ENCODE results near the gene PCK2. TPM values are rescaled to one million over a fixed set of nuclear protein-coding genes. Genes with fewer than 3 reads are reported as not detected.

PCK2 gene
- total RNA-seq, 4 donors from 2014 or later, result 10.5 to 13.5 (median 12.8) TPM

GRCh38 chr14:24052656-24053547, 41.2 kb upstream of the PCK2 start:
- DNase-seq, result no peak
- peak overlapping the region; percentile 50 to 74 (median 62) for H3K4me3 ChIP-seq

GRCh38 chr14:24053548-24054323, 40.4 kb upstream of the PCK2 start:
- 54 to 65% methylated on average over 6 to 7 of the region's 10 CpGs for WGBS, 2 donors
- H3K4me3 ChIP-seq, result no peak overlapping the region
- no peaks in the 10 kb centered on the region for H3K9me3 ChIP-seq
- peaks cover 11 to 37% (median 15%) of the 10 kb centered on the region in 3 donors for H3K4me1 ChIP-seq
- TF ChIP-seq POLR2A (IDR thresholded peaks at IDR 0.05) (no peak), CTCF (IDR thresholded peaks at IDR 0.05) (no peak)
- DNase-seq, result no peak
- intact Hi-C loops (cut with DNase I), result no loop called here
- H3K27ac ChIP-seq, result no peak overlapping the region
- H3K27me3 ChIP-seq, result peaks cover 0 to 19% (median 0%) of the 10 kb centered on the region in 4 donors
- H3K36me3 ChIP-seq, result no peaks in the 10 kb centered on the region

More at GRCh38 chr14:24052656-24053547, 41.2 kb upstream of the PCK2 start:
- peaks cover 11 to 29% (median 15%) of the 10 kb centered on the region in 3 donors for H3K4me1 ChIP-seq
- TF ChIP-seq POLR2A (IDR thresholded peaks at IDR 0.05), result no peak
- TF ChIP-seq CTCF (IDR thresholded peaks at IDR 0.05), result no peak
- H3K27ac ChIP-seq, result no peak overlapping the region
- H3K36me3 ChIP-seq, result no peaks in the 10 kb centered on the region
- H3K27me3 ChIP-seq, result peaks cover 0 to 19% (median 0%) of the 10 kb centered on the region in 4 donors
- H3K9me3 ChIP-seq, result no peaks in the 10 kb centered on the region
- WGBS, 2 donors, result 45 to 46% methylated on average over 7 to 19 of the region's 20 CpGs
- intact Hi-C loops (cut with DNase I), result no loop called here

GRCh38 chr14:24054324-24054641, 39.8 kb upstream of the PCK2 start:
- Histone ChIP-seq H3K4me1 (peaks cover 11 to 37% (median 15%) of the 10 kb centered on the region in 3 donors), H3K36me3 (no peaks in the 10 kb centered on the region), H3K4me3 (no peak overlapping the region), H3K27ac (no peak overlapping the region), H3K27me3 (peaks cover 0 to 19% (median 0%) of the 10 kb centered on the region in 4 donors), H3K9me3 (no peaks in the 10 kb centered on the region)
- no peak for TF ChIP-seq CTCF (IDR thresholded peaks at IDR 0.05)
- TF ChIP-seq POLR2A (IDR thresholded peaks at IDR 0.05), result no peak
- intact Hi-C loops (cut with DNase I), result no loop called here
- 88 to 89% methylated on average over 3 to 5 of the region's 6 CpGs for WGBS, 2 donors
- no peak for DNase-seq

- intact Hi-C loops (cut with DNase I), result loop anchor here (5.0 kb wide), 1 partner anchor 48 kb away; no protein-coding TSS in a partner anchor
- DNase-seq, result no peak
- 88 to 92% methylated on average over 7 to 9 of the region's 9 CpGs for WGBS, 2 donors
- Histone ChIP-seq H3K4me3 (no peak overlapping the region), H3K36me3 (no peaks in the 10 kb centered on the region), H3K4me1 (peaks cover 11 to 37% (median 15%) of the 10 kb centered on the region in 3 donors), H3K27ac (no peak overlapping the region), H3K27me3 (peaks cover 0 to 19% (median 0%) of the 10 kb centered on the region in 4 donors), H3K9me3 (no peaks in the 10 kb centered on the region)
- TF ChIP-seq CTCF (IDR thresholded peaks at IDR 0.05), result no peak
- TF ChIP-seq POLR2A (IDR thresholded peaks at IDR 0.05), result no peak
Observed at GRCh38 chr14:24054646-24055045, 39.5 kb upstream of the PCK2 start.
